Lower leg skin (tissue), 4 donors: Measurements from ENCODE around the gene CASP10. TPM values are rescaled to one million over a fixed set of nuclear protein-coding genes. Genes with fewer than 3 reads are reported as not detected.

Experiments
- DNase-seq, 2 donors: peaks; one replicate each; pipeline ENCODE4 v3.0.0-alpha.2; 2019; ENCODE audit warnings: low spot score in 2 of 2
- H3K4me3 ChIP-seq: fragments of 200-600 bp; sonication (generic); 2 replicates; pipeline ENCODE4 v1.5.1; 2017; ENCODE audit warnings: mild to moderate bottlenecking, low read depth; ENCODE audit not compliant: poor library complexity, severe bottlenecking
- POLR2A ChIP-seq, 2 donors: fragments of 450-650 bp; IDR thresholded peaks; one replicate each; pipeline ENCODE4 v1.6.1; 2016 to 2017; ENCODE audit warnings: antibody characterized with exemption in 2 of 2, mild to moderate bottlenecking in 1 of 2, moderate library complexity in 1 of 2
- WGBS, 2 donors: methylation state at CpG; one replicate each; pipeline ENCODE4 v1.1.5; 2018; 5-methylcytosine and 5-hydroxymethylcytosine counted together
- intact Hi-C: fragments of 100-400 bp; cut with DNase I; formaldehyde crosslinking; loops from one replicate; pipeline ENCODE4 v1.15.0; 2023; ENCODE audit warnings: low total_unique reads
- total RNA-seq, 4 donors: library from RNA; depleted of rRNA; stranded (reverse); fragments of >200 nt; gene quantifications; one replicate each; pipeline ENCODE4 v1.1.0, GENCODE V29; 2016
- TF ChIP-seq, protein P1 (sequence below), 3 donors: fragments of 450-650 bp; IDR thresholded peaks; one replicate each; pipeline ENCODE4 v1.5.1; 2016; ENCODE audit warnings: antibody characterized with exemption in 3 of 3, mild to moderate bottlenecking in 3 of 3, moderate library complexity in 2 of 3

CASP10 gene
- total RNA-seq, 4 donors from 2014 or later = 4.0 to 6.3 (median 4.2) TPM

DNA sequence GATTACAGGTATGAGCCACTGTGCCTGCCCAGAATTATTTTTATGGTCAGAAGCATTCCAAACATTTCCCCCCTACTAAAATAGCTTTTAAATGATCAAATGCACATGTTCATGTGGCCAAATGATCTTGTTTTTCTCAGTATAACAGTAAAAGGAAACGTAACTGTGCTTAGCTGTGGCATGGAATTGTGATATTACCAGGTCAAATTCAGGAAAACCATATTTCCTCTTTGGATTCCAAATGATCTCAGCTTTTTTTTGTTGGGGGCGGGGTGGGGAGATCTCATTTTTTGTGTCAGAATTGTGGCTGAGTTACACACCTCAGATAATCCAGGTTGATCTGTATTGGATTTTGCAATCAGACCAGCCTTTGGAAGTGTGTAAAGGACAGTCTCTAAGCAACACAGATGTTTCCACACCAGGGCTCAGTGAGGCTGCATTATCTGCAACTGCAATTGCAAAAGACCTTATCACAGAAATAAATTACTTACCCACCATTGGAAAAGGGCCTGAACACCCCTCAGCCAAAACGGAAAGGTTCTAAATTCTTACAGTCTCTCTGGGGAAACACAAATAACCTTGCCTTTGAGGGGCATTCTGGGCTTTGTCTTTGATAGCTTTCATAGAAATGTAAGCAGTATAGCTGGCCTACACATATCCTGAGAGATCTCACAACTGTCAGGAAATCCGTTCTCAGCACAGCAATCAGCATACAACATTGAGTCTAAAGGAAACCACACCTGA, 8.4 kb downstream of the CASP10 start:
- 53 to 60% methylated on average over 4 of the region's 4 CpGs for WGBS, 2 donors

DNA sequence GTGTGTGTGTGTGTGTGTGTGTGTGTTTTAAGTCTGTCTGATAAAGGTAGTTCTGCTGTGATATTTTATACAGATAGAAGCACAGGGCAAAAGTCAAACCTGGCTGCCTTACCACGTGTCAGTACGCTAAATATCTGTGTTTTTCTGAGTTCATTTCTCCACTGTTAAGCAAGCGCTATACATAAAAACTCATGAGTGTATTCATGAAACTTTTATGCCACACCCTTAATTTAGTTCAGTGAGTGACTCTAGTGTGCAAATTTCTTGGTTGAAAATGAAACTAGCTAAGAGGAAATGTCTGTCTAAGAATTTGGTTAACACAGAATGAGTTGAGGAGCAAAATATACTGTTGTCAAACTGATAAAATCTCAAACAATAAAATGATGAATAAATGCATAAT, 11.2 kb downstream of the CASP10 start:
- no peak for TF ChIP-seq POLR2A (IDR thresholded peaks at IDR 0.05)
- TF ChIP-seq, protein P1, sequence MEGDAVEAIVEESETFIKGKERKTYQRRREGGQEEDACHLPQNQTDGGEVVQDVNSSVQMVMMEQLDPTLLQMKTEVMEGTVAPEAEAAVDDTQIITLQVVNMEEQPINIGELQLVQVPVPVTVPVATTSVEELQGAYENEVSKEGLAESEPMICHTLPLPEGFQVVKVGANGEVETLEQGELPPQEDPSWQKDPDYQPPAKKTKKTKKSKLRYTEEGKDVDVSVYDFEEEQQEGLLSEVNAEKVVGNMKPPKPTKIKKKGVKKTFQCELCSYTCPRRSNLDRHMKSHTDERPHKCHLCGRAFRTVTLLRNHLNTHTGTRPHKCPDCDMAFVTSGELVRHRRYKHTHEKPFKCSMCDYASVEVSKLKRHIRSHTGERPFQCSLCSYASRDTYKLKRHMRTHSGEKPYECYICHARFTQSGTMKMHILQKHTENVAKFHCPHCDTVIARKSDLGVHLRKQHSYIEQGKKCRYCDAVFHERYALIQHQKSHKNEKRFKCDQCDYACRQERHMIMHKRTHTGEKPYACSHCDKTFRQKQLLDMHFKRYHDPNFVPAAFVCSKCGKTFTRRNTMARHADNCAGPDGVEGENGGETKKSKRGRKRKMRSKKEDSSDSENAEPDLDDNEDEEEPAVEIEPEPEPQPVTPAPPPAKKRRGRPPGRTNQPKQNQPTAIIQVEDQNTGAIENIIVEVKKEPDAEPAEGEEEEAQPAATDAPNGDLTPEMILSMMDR (IDR thresholded peaks at IDR 0.05) = no peak
- intact Hi-C loops = no loop called here
- no peak overlapping the region for H3K4me3 ChIP-seq
- WGBS, 2 donors = 82 to 85% methylated on average over 3 of the region's 3 CpGs
- no peak for DNase-seq

More for the DNA sequence above, 8.4 kb downstream of the CASP10 start:
- intact Hi-C loops = no loop called here
- DNase-seq = no peak
- no peak for TF ChIP-seq POLR2A (IDR thresholded peaks at IDR 0.05)
- TF ChIP-seq, protein P1 (IDR thresholded peaks at IDR 0.05) = no peak
- no peak overlapping the region for H3K4me3 ChIP-seq

DNA sequence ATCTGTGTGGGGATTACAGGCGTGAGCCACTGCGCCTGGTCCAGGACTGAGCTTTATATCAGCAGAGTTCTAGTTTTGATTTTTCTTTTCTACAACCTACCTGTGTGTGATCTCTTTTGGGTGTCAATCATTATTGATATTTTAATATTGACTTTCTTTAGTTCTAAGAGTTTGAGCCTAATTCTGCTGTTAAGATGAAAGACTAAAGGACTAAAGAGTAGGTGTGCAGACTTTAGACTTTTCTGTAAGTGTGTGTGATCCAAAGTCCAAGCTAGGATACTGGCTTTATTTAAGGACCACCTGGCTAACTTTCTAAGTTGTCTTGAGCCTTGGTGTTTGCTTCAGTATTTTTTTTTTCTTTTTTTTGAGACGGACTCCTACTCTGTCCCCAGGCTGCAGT, 12.4 kb downstream of the CASP10 start:
- no peak for DNase-seq
- no peak overlapping the region for H3K4me3 ChIP-seq
- intact Hi-C loops = no loop called here
- WGBS, 2 donors = 93 to 94% methylated on average over 3 of the region's 3 CpGs
- TF ChIP-seq POLR2A (IDR thresholded peaks at IDR 0.05) = no peak
- TF ChIP-seq, protein P1 (IDR thresholded peaks at IDR 0.05) = no peak

DNA sequence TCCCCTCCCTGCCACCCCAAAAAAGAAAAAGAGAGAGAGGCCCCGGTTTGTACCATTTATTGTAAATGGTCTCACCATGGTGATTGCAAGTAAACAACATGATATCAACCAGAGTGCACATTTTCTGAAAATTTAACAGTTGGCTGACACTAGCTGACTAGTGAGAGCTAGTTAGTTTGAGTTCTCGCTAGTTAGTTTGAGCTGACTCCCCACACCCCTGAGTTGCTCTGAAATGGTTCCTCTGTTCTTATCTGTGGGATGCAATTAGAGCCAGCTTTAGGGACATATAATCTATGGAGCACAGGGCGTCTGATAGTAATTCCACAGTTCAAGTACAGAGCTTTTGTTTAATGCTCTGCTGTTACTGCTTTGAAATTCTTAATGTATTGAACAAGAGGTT, 13.1 kb downstream of the CASP10 start:
- intact Hi-C loops = no loop called here
- WGBS, 2 donors = 78 to 79% methylated on average over 3 of the region's 3 CpGs
- no peak for TF ChIP-seq POLR2A (IDR thresholded peaks at IDR 0.05)
- TF ChIP-seq, protein P1 (IDR thresholded peaks at IDR 0.05) = no peak
- DNase-seq = no peak
- no peak overlapping the region for H3K4me3 ChIP-seq

DNA sequence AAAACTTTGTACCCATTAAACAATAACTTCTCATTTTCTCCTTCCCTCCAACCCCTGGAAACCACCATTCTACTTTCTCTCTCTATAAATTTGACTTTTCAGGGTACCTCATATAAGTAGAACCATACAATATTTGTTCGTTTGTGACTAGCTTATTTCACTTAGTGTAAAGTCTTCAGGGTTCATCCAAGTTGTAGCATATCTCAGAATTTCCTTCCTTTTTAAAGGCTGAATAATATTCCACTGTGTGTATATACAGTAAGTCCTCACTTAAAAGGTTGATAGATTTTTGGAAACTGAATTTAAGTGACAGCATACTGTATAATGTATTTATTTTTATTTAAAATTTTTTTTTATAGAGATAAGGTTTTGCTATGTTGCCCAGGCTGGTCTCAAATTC, 13.9 kb downstream of the CASP10 start:
- WGBS, 2 donors = 97 to 98% methylated on average over 1 of the region's 1 CpG
- TF ChIP-seq, protein P1 (IDR thresholded peaks at IDR 0.05) = no peak
- no peak for TF ChIP-seq POLR2A (IDR thresholded peaks at IDR 0.05)
- intact Hi-C loops = no loop called here
- no peak overlapping the region for H3K4me3 ChIP-seq
- DNase-seq = no peak

DNA sequence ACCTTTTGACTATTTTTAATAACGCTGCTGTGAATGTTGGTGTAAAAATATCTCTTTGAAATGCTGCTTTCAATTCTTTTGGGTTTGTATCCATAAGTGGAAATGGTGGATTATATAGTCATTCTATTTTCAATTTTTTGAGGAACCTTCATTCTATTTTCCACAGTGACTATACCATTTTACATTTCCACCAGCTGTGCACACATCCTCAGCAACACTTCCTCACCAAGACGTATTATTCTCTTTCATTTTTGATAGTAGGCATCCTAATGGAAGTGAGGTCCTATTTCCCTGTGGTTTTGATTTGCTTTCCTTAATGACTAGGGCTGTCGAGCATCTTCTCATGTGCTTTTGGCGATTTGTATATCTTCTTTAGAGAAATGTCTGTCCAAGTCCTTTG, 14.8 kb downstream of the CASP10 start:
- TF ChIP-seq, protein P1 (IDR thresholded peaks at IDR 0.05) = no peak
- TF ChIP-seq POLR2A (IDR thresholded peaks at IDR 0.05) = no peak
- no peak overlapping the region for H3K4me3 ChIP-seq
- 73 to 86% methylated on average over 4 of the region's 4 CpGs for WGBS, 2 donors
- DNase-seq = no peak
- intact Hi-C loops = no loop called here
